ENCODE results near the gene ESPNL.

ESPNL gene

DNA sequence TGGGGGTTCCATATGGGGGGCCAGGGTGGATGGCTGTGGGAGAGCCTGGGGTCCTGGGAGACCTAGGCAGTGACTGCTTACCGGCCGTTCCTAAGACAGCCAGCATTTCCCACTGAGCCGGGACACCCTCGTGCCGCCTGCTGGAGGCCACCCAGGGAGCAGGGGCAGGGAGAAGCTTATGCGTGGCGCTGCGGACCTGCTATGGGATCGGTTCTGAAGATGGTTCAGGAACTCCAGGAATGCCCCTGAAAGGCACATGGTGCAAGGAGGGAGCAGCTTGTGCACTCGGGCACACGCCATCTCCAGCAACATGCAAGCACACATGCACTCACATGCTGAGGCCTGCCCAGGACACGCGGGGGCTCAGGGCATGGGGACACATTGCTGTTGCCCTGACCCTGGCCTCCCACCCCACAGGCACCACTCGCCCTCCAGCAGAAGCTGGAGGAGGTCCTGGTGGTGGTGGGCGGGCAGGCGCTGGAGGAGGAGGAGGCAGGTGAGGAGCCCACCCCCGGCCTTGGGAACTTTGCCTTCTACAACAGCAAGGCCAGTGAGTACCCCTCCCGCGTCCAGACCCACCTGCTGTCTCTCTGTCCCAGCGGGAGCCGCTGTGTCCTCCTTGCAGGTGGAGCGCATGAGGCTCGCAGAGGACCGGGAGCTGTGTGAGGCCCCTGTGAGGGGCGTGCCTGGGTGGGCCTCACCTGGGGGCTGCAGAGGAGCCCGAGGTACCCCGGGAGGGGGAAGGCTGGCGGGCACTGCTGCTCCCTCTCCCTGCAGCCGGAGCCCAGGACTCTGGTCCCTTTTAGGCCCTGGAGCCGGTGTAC lies 42.5 kb downstream of the ESPNL start:
- no peak for DNase-seq (ENCODE audit: low read depth in 2 of 2)

DNA sequence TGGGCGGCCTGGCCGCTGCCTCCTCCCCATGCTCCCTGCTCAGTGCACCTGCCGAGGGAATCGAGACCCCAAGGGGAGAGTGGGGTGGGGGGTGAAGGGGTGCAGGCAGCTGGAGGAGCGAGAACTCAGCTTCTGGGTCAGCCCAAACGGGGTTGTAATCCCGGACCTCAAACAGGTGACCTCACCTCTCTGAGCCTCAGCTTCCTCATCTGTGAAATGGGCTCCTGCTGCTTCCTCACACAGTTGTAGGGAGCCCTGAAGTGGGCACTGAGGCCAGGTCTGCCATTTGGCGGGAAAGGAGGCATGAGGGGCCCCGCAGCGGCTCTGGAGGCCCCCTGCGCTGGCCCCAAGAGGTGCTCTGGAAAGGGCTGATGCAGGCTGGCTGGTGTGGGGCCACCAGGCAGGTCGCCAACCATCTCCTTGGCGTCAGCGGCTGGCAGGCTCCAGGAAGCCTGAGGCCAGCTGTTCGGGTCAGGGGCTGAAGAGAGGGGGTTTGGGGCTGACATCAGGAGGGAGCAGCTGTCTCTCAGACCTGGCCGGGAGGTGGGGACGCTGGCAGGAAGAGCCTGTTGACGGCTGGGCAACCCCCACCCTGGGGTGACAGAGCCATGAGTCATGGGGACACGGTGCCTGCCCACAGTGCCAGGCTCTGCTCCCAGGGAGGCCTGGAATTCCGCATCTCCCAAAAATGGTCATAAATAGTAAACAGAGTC lies 43.3 kb downstream of the ESPNL start:
- DNase-seq (ENCODE audit: low read depth in 2 of 2), result no peak

DNA sequence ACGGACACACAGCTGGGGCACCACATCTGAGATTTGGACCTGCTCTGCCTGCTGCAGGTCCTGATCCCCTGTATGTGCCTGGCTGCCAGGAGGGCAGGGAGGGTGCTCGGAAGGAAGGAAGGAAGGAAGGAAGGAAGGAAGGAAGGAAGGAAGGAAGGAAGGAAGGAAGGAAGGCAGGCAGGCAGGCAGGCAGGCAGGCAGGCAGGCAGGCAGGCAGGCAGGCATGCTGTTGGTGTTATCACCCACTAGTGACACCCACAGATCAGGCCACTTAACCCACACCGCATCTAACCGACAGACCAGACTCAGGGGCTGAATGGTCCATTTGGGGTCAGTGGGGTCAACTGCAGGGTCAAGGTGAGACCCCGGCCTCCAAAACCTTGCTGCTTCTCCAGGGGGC lies 44.1 kb downstream of the ESPNL start:
- no peak for DNase-seq (ENCODE audit: low read depth in 2 of 2)

- no peak for DNase-seq (ENCODE audit: low read depth in 2 of 2)
Observed at GRCh38 chr2:238145046-238145445, 44.9 kb downstream of the ESPNL start.

DNA sequence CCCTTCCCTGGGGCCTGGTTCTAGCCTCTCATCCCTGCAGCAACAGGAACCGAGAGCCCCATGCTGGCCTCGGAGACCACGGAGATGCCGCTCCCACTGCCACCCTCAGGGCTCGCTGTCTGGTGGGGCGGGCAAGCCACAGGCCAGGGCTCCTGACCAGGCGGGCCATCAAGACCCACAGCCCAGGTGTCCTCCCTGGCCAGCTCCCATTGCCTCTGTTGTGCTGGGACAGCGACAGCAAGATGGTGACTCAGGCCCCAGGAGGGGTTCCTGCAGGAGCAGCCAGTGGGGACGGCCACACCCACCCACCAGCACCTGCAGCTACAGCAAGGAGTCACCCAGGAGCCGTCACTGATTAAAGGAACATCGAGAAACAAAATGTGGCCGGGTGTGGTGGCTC lies 45.7 kb downstream of the ESPNL start:
- no peak for DNase-seq (ENCODE audit: low read depth in 2 of 2)

- no peak for DNase-seq (ENCODE audit: low read depth in 2 of 2)
Observed at GRCh38 chr2:238146884-238147544, 46.9 kb downstream of the ESPNL start.

- DNase-seq (ENCODE audit: low read depth in 2 of 2), result no peak
Observed at GRCh38 chr2:238148981-238149380, 48.8 kb downstream of the ESPNL start.

DNA sequence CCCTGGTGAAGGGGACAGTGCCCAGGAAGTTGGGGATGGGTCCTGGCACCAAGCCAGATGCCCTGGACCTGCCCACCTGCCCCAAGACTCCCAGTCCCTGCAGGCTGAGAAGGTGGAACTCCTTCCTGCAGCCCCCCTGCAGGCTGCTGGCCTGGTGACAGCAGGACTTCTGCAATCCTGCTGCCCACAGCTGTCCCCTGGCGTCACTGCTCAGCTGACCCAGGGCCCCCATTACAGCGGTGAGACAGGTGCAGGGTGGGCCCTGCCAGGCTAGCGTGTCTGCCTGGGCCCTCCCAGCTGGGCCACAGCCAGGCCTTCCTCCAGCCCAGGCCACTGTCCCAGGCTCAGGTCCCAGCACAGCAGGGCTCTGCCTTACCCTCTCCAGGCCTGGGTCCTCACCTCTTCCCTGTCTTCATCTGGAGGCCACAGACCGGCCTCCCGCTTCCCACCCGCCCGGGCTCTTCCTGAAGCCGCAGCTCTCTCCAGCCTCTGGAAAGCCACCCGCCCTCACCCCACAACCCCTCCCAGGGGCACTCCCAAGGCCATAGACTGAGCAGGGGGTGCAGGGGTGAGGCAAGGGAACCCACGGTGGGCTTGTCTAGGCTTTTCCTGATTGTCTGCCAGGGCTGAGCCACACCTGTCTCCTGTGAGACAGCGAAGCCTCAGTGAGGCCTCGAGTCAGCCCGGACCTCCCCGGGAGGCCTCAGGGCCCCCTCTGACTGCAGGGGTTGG lies 49.9 kb downstream of the ESPNL start:
- no peak for DNase-seq (ENCODE audit: low read depth in 2 of 2)

DNA sequence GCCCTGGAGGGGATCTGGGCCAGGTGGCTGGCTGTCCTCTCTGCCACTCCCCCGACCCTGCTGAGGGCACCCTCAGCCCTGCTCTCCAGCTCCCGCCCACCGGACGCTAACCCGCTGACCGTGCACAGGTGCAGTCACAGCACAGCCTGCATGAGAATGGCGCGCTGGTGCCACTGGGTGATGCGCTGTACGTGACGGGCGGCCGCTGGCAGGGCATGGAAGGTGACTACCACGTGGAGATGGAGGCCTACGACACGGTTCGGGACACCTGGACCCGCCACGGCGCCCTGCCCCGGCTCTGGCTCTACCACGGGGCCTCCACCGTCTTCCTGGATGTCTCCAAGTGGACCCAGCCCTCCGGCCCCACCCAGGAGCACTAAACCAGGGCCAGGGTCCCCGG lies 50.5 kb downstream of the ESPNL start:
- DNase-seq (ENCODE audit: low read depth in 2 of 2), result no peak

GRCh38 chr2:238151205-238151604 lies 51.1 kb downstream of the ESPNL start:
- DNase-seq (ENCODE audit: low read depth in 2 of 2), result no peak

- no peak for DNase-seq (ENCODE audit: low read depth in 2 of 2)
Observed at GRCh38 chr2:238151628-238152235, 51.6 kb downstream of the ESPNL start.

- DNase-seq (ENCODE audit: low read depth in 2 of 2), result no peak
Observed at GRCh38 chr2:238152771-238153688, 52.9 kb downstream of the ESPNL start.

DNA sequence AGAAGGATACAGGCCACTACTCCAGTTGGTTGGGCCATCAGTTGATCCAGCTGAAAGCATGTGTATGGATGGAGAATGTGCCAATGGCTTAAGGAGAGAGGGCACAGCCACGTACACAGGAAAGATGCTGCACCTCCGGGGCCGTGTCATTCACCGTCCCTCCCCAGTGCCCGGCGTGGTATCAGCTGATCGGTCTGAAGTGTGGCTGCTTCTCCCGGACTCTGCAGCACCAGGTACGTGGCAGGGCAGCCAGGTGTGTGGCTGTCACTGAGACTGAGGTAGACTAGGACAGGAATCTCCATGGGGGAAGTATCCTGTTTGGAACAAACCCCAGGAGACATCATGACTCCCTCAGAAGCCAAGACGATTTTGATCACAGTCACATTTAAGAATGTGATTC lies 54.4 kb downstream of the ESPNL start:
- DNase-seq (ENCODE audit: low read depth in 2 of 2), result no peak

- no peak for DNase-seq (ENCODE audit: low read depth in 2 of 2)
Observed at GRCh38 chr2:238155051-238155760, 55.1 kb downstream of the ESPNL start.

DNA sequence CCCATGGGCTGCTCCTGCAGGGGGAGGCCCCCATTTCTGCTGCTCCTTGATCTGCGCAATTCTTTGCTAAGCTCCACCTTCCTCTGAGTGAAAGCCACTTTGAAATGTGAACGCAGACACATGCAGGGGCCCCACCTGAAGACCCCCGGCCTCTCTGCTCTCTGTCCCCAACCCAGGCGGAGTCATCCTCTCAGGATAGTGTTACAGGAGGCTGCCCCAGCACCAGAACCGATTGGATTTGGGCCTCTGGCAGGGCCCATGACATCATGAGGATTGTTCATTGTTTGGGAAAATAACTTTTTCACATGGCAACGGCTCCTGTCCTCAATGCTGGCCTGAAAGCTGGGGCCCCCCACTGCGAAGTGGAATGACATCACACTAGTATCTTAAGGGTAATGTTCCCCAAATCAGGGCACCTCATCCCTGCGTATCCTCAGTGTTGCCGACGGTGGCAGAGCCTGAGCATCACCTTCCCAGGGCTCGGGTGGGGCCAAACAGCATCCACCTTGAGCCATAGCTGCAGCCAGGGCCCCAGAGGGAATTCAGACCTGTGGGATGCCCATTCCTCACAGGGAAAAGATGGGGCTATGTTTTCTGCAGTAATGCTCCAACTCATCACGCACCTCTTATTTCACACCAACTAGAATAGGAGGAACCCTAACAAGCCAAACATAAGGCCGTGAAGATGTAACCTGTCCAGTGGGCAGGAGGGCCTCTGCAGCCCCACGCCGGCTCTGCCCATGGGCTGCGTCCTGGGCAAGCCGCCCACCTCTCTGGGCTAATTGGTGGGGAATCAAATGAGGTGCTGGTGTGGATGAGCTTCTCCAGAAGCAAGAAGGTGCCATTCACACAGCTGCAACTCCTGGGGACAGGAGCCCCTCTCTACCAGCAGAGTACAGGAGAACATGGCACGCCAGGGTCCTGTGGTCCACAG lies 55.9 kb downstream of the ESPNL start:
- DNase-seq (ENCODE audit: low read depth in 2 of 2), result no peak

DNA sequence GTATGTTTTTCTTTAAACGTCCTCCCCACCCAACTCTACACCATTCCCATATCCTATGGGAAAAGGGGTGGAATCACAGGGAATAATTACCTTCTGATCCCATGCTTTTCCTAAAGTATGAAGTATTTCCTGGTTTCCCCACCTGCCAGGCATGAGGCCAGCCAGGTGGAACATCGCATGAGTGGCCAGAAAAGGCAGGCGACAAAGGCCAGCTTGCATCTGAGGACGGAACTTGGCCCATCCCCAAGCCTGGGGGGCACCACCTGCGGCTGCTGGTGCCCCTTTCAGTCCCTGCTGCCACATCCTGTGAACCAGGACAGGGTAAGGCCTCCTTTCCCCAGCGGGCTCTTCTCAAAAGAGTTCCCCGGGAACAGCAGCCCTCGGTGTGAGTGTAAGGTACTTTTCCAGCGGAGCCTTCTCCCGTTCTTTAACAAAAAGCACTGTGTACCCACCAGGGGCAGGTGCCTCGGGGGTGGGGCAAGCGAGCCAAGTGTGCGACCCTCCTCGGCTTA lies 57.4 kb downstream of the ESPNL start:
- no peak for DNase-seq (ENCODE audit: low read depth in 2 of 2)

- DNase-seq (ENCODE audit: low read depth in 2 of 2), result no peak
Observed at GRCh38 chr2:238158018-238158508, 57.9 kb downstream of the ESPNL start.

DNA sequence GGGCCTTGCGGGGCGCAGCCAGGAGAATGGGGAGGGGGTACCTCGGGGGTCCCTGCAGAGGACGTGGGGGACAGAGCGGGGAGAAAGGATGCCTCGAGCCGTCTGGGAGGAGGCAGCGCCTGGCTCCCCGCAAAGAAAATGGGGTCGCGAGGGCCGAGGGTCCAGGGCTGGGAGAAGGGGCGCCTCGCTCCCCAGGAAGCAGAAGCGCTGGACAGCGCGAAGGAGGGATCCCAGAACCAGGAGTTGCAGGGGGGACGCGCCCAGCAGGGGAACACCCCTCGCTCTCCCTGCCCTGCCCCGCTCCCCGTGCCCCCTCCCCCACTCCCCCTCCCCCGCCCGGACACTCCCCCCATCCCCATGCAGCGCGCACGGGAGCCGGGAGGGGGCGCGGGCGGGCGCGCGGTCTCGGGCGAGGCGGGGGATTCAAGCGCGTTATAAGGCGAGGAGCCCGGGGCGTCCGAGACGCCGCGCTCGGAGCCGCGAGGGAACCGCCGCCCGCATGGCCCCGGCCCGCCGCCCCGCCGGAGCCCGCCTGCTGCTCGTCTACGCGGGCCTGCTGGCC lies 58.5 kb downstream of the ESPNL start, which contains the start of gene ERFE:
ERFE (plus strand) TSS at position 462 of the 562 bp plus-strand sequence; CDS start at position 500, 38 bp downstream.
- no peak for DNase-seq (ENCODE audit: low read depth in 2 of 2)

All from fibroblast of skin of left biceps (primary cell).